Measurements from ENCODE around the gene CD58. TPM values are rescaled to one million over a fixed set of nuclear protein-coding genes. Genes with fewer than 3 reads are reported as not detected.
A peak's percentile ranks its signal among the peaks of the same experiment; 100 is the strongest.
"Not testable (repeated sequence)": the region's sequence is repeated elsewhere in the genome, so short reads cannot be mapped to it uniquely, and the experiment has no call there.

The CD58 gene
- total RNA-seq, 1 donor from 2014 or later, result 18.0 TPM

GRCh38 chr1:116591951-116592605 is 21.3 kb upstream of the CD58 start:
- DNase-seq, result not testable (repeated sequence)

GRCh38 chr1:116591006-116591950 is 20.5 kb upstream of the CD58 start:
- DNase-seq, result not testable (repeated sequence)

GRCh38 chr1:116590359-116591005 is 19.7 kb upstream of the CD58 start:
- not testable (repeated sequence) for DNase-seq

GRCh38 chr1:116589101-116589735 is 18.4 kb upstream of the CD58 start:
- DNase-seq, result not testable (repeated sequence)

- DNase-seq, result no peak
These were observed 16.8 kb upstream of the CD58 start for GRCh38 chr1:116587501-116588227.

- no peak for DNase-seq
These were observed 15.9 kb upstream of the CD58 start for GRCh38 chr1:116586741-116587143.

GRCh38 chr1:116585886-116586285 is 15.1 kb upstream of the CD58 start:
- no peak for DNase-seq

GRCh38 chr1:116581323-116581885 is 10.6 kb upstream of the CD58 start:
- DNase-seq, result no peak

GRCh38 chr1:116580446-116581322 is 9.9 kb upstream of the CD58 start:
- DNase-seq, result no peak

GRCh38 chr1:116579259-116579875 is 8.5 kb upstream of the CD58 start:
- no peak for DNase-seq

- no peak for DNase-seq
These were observed 7.8 kb upstream of the CD58 start for GRCh38 chr1:116578581-116578980.

GRCh38 chr1:116577759-116578314 is 7.0 kb upstream of the CD58 start:
- DNase-seq, result no peak

- DNase-seq, result peak; percentile 49
These were observed 3.9 kb upstream of the CD58 start for GRCh38 chr1:116574581-116575291.

- DNase-seq, result no peak
These were observed 2.7 kb upstream of the CD58 start for GRCh38 chr1:116573431-116574095.

- DNase-seq, result no peak
These were observed 2.1 kb upstream of the CD58 start for GRCh38 chr1:116572771-116573430.

GRCh38 chr1:116572099-116572498 is 1.3 kb upstream of the CD58 start:
- no peak for DNase-seq

GRCh38 chr1:116571215-116571919 is 541 bp upstream of the CD58 start:
- no peak for DNase-seq
